ENCODE measurements around the gene SCAMP4. TPM values are rescaled to one million over a fixed set of nuclear protein-coding genes. Genes with fewer than 3 reads are reported as not detected.
A peak's percentile ranks its signal among the peaks of the same experiment; 100 is the strongest.
"Not testable (repeated sequence)": the region's sequence is repeated elsewhere in the genome, so short reads cannot be mapped to it uniquely, and the experiment has no call there.

SCAMP4 gene
- total RNA-seq, 1 donor from 2014 or later = 71.8 TPM

GRCh38 chr19:1872807-1873523 is 32.2 kb upstream of the SCAMP4 start:
- Mint-ChIP-seq H3K9me3 (ENCODE audit: unreplicated experiment) (no peaks in the 10 kb centered on the region), H3K36me3 (ENCODE audit: low read depth, unreplicated experiment) (peaks cover 3% of the 10 kb centered on the region), H3K27me3 (ENCODE audit: unreplicated experiment) (peaks cover 25% of the 10 kb centered on the region), H3K27ac (ENCODE audit: unreplicated experiment) (no peak overlapping the region), H3K4me1 (ENCODE audit: unreplicated experiment) (peaks cover 24% of the 10 kb centered on the region), H3K4me3 (ENCODE audit: unreplicated experiment) (no peak overlapping the region)
- TF ChIP-seq CTCF (IDR thresholded peaks at IDR 0.05; ENCODE audit: unreplicated experiment) = no peak
- no peak for DNase-seq (ENCODE audit: low spot score)

- DNase-seq (ENCODE audit: low spot score) = no peak
- peaks cover 25% of the 10 kb centered on the region for H3K27me3 Mint-ChIP-seq (ENCODE audit: unreplicated experiment)
- peaks cover 22% of the 10 kb centered on the region for H3K4me1 Mint-ChIP-seq (ENCODE audit: unreplicated experiment)
- peak overlapping the region; percentile 96 for H3K4me3 Mint-ChIP-seq (ENCODE audit: unreplicated experiment)
- peak overlapping the region; percentile 72 for H3K27ac Mint-ChIP-seq (ENCODE audit: unreplicated experiment)
- no peak for TF ChIP-seq CTCF (IDR thresholded peaks at IDR 0.05; ENCODE audit: unreplicated experiment)
- peaks cover 3% of the 10 kb centered on the region for H3K36me3 Mint-ChIP-seq (ENCODE audit: low read depth, unreplicated experiment)
- no peaks in the 10 kb centered on the region for H3K9me3 Mint-ChIP-seq (ENCODE audit: unreplicated experiment)
Observed at GRCh38 chr19:1873524-1874473, 31.4 kb upstream of the SCAMP4 start.

- TF ChIP-seq CTCF (IDR thresholded peaks at IDR 0.05; ENCODE audit: unreplicated experiment) = no peak
- DNase-seq (ENCODE audit: low spot score) = no peak
- peaks cover 25% of the 10 kb centered on the region for H3K27me3 Mint-ChIP-seq (ENCODE audit: unreplicated experiment)
- H3K36me3 Mint-ChIP-seq (ENCODE audit: low read depth, unreplicated experiment) = peaks cover 3% of the 10 kb centered on the region
- peak overlapping the region; percentile 96 for H3K4me3 Mint-ChIP-seq (ENCODE audit: unreplicated experiment)
- peaks cover 16% of the 10 kb centered on the region for H3K4me1 Mint-ChIP-seq (ENCODE audit: unreplicated experiment)
- no peaks in the 10 kb centered on the region for H3K9me3 Mint-ChIP-seq (ENCODE audit: unreplicated experiment)
- H3K27ac Mint-ChIP-seq (ENCODE audit: unreplicated experiment) = peak overlapping the region; percentile 72
Observed at GRCh38 chr19:1874554-1875185, 30.5 kb upstream of the SCAMP4 start.

- Mint-ChIP-seq H3K27me3 (ENCODE audit: unreplicated experiment) (peaks cover 27% of the 10 kb centered on the region), H3K4me3 (ENCODE audit: unreplicated experiment) (peak overlapping the region; percentile 96)
- H3K36me3 Mint-ChIP-seq (ENCODE audit: low read depth, unreplicated experiment) = not testable (repeated sequence)
Observed at GRCh38 chr19:1875265-1875645, 29.9 kb upstream of the SCAMP4 start.

GRCh38 chr19:1875646-1876495 is 29.3 kb upstream of the SCAMP4 start:
- TF ChIP-seq CTCF (IDR thresholded peaks at IDR 0.05; ENCODE audit: unreplicated experiment) = no peak
- Mint-ChIP-seq H3K36me3 (ENCODE audit: low read depth, unreplicated experiment) (peaks cover 3% of the 10 kb centered on the region), H3K4me1 (ENCODE audit: unreplicated experiment) (peaks cover 16% of the 10 kb centered on the region), H3K4me3 (ENCODE audit: unreplicated experiment) (peak overlapping the region; percentile 96), H3K27ac (ENCODE audit: unreplicated experiment) (peak overlapping the region; percentile 74), H3K27me3 (ENCODE audit: unreplicated experiment) (peaks cover 27% of the 10 kb centered on the region), H3K9me3 (ENCODE audit: unreplicated experiment) (no peaks in the 10 kb centered on the region)
- DNase-seq (ENCODE audit: low spot score) = peak; percentile 91

More at GRCh38 chr19:1875265-1875645, 29.9 kb upstream of the SCAMP4 start:
- peak overlapping the region; percentile 72 for H3K27ac Mint-ChIP-seq (ENCODE audit: unreplicated experiment)
- H3K4me1 Mint-ChIP-seq (ENCODE audit: unreplicated experiment) = peaks cover 16% of the 10 kb centered on the region
- H3K9me3 Mint-ChIP-seq (ENCODE audit: unreplicated experiment); DNase-seq (ENCODE audit: low spot score): not testable (repeated sequence)
